Erythroblast (primary cell): ENCODE data around the gene TFAP2D.

Experiments
- DNase-seq, 2 experiments: peaks; one replicate each; lab custom pipeline; 2025; lab: John Stamatoyannopoulos, UW
- GATA1 ChIP-seq: IDR thresholded peaks from 2 replicates; pipeline ENCODE4 v1.6.1; 2011; ENCODE audit warnings: low read depth, mild to moderate bottlenecking, control low read depth, low read length, moderate library complexity
- POLR2A ChIP-seq: IDR thresholded peaks from 2 replicates; pipeline ENCODE4 v1.6.1; 2011; ENCODE audit warnings: mild to moderate bottlenecking, low read length

TFAP2D gene

GRCh38 chr6:50711686-50712085 lies 1.6 kb upstream of the TFAP2D start:
- no peak for TF ChIP-seq POLR2A
- no peak for TF ChIP-seq GATA1
- no peak for DNase-seq

DNA sequence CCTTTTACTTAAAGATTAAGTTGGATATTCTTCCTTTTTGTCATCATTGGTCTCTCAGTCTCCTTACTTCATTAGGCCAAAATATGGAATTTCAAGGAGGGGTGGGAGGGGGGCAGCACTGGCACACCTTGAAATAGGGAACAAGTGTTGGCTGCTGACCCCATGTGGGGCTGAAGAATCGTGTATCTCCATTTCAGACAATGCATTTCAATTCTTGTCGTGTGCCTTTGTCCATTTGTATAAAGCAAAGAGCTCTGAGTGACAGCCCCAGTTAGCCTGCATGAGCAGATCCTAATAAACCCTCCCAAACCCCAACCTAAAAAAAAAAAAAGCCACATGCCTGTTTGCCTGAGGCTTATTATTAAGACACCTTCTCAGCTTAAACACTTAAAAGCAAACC lies 1.0 kb upstream of the TFAP2D start:
- DNase-seq, result no peak
- TF ChIP-seq GATA1, result no peak
- no peak for TF ChIP-seq POLR2A

- TF ChIP-seq GATA1 (no peak), POLR2A (no peak)
- DNase-seq, result no peak
These were observed 706 bp downstream of the TFAP2D start for GRCh38 chr6:50713977-50714486.

DNA sequence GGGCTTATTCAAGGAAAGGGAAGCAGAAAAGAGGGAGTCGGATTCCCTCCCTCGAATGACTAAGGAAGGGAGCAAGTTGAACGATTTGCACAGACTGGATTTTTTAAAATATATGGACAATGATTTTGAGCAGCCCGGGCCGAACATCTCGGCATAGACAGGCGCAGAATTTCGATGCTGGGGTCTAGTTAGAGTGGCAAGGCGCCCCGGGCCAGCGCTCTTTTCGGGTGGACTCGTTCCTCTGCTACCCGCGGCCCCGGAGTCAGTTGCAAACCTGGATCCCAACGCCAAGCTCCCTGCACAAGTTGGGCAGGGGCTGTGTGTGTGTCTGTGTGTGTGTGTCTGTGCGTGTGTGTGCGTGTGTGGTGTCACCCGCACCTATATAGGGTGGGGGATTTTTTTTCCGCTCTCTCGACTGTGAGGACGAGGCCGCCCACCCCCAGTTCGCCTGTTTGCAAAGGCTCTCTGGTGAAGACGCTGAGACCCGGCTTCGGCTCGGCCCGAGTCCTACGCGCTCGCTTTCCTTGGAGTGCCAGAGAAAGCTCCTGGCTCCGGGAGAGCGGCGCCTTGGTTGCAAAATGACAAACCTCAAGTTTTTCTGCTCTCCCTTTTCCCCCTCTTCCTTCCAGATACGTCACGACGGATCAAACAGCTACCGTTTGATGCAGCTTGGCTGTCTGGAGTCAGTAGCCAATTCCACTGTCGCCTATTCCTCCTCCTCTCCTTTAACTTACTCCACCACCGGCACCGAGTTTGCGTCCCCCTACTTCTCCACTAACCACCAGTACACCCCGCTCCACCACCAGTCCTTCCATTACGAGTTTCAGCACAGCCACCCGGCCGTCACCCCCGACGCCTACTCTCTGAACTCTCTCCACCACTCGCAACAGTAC lies 1.4 kb downstream of the TFAP2D start:
- TF ChIP-seq GATA1 (no peak), POLR2A (no peak)
- DNase-seq, result no peak

GRCh38 chr6:50716899-50717509 lies 3.7 kb downstream of the TFAP2D start:
- TF ChIP-seq POLR2A, result no peak
- TF ChIP-seq GATA1, result no peak
- DNase-seq, result no peak

- DNase-seq, result no peak
- TF ChIP-seq GATA1, result no peak
- TF ChIP-seq POLR2A, result no peak
These were observed 4.6 kb downstream of the TFAP2D start for GRCh38 chr6:50717734-50718457.

DNA sequence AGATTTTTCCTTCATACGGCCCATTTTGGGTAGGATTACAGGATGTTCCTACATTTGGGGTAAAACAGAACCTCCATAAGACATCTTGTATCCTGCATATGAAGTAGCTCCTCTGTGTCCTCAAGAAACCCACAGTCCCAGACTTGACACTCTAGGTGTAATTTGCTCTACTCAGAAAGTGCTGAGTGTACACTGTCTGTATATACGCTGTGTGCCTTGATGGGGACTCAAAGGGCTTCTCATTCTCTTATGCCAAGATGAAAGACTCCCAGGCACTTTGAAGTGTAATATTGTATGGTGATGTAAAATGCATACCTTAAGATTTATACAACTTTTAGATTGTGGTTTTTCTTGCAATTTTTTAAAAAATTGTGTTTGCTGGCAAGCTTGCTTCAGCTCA lies 5.2 kb downstream of the TFAP2D start:
- no peak for TF ChIP-seq GATA1
- no peak for TF ChIP-seq POLR2A
- DNase-seq, result no peak

DNA sequence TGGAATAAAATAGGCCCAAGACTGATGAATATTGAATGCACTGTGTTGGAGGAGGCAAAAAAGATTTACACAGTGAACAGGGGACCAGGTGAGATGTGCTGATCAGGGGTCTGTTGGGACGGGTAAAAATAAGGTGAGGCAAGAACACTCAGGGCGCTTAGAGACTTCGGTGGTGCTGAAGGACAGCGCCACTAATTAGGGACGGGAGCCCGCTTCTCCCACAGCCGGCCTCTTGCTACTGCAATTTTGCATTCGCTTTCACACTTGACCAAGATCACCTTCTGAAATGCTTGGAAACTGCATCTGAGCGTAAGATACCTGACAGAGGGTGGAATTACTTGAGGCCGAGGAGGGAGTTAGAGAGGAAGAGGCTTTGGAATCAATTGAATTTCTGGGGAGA lies 7.3 kb downstream of the TFAP2D start:
- no peak for DNase-seq
- TF ChIP-seq GATA1, result no peak
- TF ChIP-seq POLR2A, result no peak

- DNase-seq, result no peak
- no peak for TF ChIP-seq GATA1
These were observed 8.7 kb downstream of the TFAP2D start for GRCh38 chr6:50721978-50722377.

DNA sequence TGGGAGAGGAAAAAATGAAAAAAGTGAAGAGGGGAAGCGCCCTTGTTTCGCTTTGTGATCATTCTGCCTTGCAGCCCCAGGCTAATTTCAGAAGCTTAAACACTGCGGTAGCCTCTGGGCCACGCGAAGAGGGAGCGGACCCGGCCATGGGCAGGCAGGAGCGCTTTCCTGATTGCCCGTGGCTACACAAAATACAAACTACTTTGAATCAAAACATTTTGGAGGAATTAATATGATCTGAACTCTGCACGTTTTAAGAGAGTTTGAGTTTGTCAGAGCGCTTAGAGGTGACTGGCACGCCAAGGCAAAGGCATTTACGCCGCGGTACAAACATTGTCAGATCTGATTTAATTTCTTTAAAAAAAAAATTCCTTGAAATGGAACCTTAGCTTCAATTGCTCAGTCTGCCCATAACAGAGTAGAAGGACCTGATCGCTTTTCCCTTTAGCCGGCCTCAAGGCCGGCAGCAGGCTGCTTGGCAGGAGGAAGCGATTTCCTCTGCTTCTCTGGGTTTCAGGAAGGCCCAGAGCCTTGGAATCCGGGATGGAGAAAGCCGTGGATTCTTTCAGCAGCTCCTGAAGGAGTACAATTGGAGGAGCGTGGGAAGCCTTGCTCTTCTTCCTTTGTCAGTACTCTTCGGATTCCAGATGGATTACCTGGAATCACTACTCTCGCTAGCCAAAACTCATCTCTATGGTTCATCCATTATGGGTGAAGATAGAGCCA lies 9.7 kb downstream of the TFAP2D start:
- no peak for DNase-seq
- TF ChIP-seq POLR2A (no peak), GATA1 (no peak)

DNA sequence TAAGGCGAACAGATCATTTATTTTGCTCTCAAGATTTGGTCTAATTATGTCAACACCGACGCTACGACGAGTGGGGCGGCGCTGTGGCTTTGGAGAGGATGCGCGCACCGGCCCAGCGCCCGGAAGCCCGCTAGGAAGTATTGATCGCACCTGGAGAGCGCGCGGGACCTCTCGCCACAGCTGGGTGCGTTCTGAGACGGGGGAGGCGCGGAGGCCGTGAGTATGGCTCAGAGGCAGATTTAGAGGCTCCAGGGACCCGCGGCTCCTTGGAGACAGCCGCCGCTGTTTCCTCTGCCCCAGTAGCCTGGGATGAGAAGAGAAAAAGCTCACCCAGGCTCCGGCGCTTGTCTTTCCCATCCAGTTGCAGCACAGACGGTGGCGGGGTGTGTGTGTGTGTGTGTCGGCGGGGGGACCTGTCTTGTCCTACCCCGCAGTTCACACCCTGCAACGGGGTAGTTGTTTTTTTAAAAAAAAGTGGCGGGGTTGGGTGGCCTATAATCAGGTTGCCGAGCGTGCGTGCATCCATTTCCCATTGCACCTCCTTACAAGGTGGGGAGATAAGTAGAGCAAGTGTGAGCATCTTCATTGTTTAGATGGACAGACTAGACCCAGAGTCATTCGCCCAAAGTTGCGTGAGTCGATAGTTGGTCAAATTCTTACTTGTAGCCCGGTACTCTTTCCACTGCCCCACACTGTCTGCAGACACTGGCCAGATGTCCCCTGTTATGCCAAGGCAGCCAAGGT lies 11.2 kb downstream of the TFAP2D start:
- TF ChIP-seq GATA1 (no peak), POLR2A (no peak)
- DNase-seq, result no peak

GRCh38 chr6:50734488-50734887 lies 21.2 kb downstream of the TFAP2D start:
- no peak for TF ChIP-seq GATA1
- TF ChIP-seq POLR2A, result no peak
- DNase-seq, result no peak
